22Rv1 (cell line): Measurements from ENCODE around the gene ACTR6.
"Not testable (repeated sequence)": the region's sequence is repeated elsewhere in the genome, so short reads cannot be mapped to it uniquely, and the experiment has no call there.

ENCODE experiments used
- ZFX ChIP-seq: fragments of 450-650 bp; IDR thresholded peaks from 2 replicates; pipeline ENCODE4 v1.6.1; 2017; ENCODE audit warnings: antibody characterized with exemption, borderline replicate concordance
- TF ChIP-seq, protein P1 (sequence below): fragments of 450-650 bp; IDR thresholded peaks from 2 replicates; pipeline ENCODE4 v1.5.1; 2017; ENCODE audit warnings: mild to moderate bottlenecking

DNA sequence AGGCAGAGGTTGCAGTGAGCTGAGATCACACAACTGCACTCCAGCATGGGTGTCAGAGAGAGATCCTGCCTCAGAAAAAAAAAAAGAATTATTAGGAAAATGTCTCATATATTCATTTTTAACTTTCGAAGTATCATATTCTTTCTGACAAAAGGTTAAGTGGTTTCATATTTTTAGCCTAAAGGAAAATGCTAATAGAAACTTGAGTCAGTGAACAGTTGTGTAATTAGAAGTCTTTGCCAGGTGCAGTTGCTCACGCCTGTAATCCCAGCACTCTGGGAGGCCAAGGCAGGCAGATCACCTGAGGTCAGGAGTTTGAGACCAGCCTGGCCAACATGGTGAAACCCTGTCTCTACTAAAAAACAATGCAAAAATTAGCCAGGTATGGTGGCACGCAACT is 31.3 kb downstream of the ACTR6 start:
- TF ChIP-seq, protein P1, sequence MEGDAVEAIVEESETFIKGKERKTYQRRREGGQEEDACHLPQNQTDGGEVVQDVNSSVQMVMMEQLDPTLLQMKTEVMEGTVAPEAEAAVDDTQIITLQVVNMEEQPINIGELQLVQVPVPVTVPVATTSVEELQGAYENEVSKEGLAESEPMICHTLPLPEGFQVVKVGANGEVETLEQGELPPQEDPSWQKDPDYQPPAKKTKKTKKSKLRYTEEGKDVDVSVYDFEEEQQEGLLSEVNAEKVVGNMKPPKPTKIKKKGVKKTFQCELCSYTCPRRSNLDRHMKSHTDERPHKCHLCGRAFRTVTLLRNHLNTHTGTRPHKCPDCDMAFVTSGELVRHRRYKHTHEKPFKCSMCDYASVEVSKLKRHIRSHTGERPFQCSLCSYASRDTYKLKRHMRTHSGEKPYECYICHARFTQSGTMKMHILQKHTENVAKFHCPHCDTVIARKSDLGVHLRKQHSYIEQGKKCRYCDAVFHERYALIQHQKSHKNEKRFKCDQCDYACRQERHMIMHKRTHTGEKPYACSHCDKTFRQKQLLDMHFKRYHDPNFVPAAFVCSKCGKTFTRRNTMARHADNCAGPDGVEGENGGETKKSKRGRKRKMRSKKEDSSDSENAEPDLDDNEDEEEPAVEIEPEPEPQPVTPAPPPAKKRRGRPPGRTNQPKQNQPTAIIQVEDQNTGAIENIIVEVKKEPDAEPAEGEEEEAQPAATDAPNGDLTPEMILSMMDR, result not testable (repeated sequence)
- TF ChIP-seq ZFX, result not testable (repeated sequence)
